ENCODE measurements around the gene DTNBP1. TPM values are rescaled to one million over a fixed set of nuclear protein-coding genes. Genes with fewer than 3 reads are reported as not detected.

The DTNBP1 gene
- total RNA-seq, 1 experiment from 2014 or later, result 6.2 TPM

DNA sequence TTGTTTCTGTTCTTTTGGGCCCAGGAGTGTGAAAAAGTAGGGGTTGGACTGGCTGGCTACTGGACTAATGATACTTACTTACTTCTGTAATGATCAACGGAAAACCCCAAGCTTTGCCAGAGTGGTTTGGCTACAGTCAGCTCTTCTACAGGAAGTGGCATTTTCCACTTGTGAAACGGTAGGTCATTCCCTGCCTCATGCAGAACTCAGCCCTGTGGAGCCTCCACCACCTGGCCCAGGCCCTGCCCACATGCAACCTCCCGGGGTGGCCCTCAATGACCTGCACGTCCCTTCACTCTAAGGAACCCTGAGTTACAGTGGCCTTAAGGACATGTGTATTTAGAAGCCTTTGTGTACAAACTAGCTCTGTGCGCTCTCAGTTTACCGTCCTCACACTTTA is 140.4 kb downstream of the DTNBP1 start:
- no peak overlapping the region for H3K27ac ChIP-seq
- H3K4me1 ChIP-seq, result no peaks in the 10 kb centered on the region
- H3K27me3 ChIP-seq, result no peaks in the 10 kb centered on the region
- no peak overlapping the region for H3K4me3 ChIP-seq
- no peaks in the 10 kb centered on the region for H3K9me3 ChIP-seq (replicated peaks)
- no peak for DNase-seq
- H3K36me3 ChIP-seq, result peaks cover 5% of the 10 kb centered on the region; the same call in 1 of the 2 replicates

DNA sequence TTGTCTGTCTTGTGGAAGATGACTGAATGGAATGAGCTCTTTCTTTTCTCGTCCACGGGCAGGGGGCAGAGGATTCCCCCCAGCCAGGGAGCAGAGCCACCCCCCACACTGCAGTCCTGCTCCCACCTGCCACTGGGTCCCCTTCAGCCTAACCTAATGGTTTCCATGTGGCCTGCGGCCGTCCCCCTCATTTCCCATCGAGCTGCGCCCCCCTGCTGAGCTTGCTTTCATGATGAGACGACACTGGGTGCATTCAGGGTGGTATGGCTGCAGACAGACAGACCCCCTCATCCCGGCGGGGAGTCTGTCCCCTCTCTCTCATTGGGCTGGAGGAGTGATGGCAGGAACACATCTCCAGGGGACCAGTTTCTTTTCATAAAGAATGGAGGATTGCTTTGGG is 140.8 kb downstream of the DTNBP1 start:
- H3K36me3 ChIP-seq, result peaks cover 5% of the 10 kb centered on the region; the same call in 1 of the 2 replicates
- H3K4me1 ChIP-seq, result no peaks in the 10 kb centered on the region
- no peak overlapping the region for H3K27ac ChIP-seq
- no peaks in the 10 kb centered on the region for H3K9me3 ChIP-seq (replicated peaks)
- DNase-seq, result no peak
- H3K4me3 ChIP-seq, result no peak overlapping the region
- H3K27me3 ChIP-seq, result no peaks in the 10 kb centered on the region

DNA sequence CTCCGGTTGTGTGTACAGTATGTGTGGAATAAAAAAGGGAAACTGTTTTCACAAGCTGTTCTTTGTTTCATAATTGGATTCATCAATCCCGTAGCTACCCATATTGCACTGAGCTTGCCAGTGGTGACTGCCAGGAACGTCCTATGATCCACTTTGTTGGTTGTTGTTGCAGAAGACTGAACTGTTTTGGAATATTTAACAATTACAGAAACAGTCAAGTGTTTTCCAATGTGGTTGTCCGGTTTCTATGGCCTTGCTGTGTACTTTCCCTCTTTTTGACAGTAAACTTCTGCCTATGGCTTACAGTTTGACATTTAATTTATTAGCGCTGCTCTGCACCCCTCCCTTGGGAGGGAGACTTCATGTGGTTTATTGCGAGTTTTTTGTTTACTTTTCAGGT is 141.2 kb downstream of the DTNBP1 start:
- H3K36me3 ChIP-seq, result peaks cover 5% of the 10 kb centered on the region; the same call in 1 of the 2 replicates
- H3K4me3 ChIP-seq, result no peak overlapping the region
- H3K27me3 ChIP-seq, result no peaks in the 10 kb centered on the region

DNA sequence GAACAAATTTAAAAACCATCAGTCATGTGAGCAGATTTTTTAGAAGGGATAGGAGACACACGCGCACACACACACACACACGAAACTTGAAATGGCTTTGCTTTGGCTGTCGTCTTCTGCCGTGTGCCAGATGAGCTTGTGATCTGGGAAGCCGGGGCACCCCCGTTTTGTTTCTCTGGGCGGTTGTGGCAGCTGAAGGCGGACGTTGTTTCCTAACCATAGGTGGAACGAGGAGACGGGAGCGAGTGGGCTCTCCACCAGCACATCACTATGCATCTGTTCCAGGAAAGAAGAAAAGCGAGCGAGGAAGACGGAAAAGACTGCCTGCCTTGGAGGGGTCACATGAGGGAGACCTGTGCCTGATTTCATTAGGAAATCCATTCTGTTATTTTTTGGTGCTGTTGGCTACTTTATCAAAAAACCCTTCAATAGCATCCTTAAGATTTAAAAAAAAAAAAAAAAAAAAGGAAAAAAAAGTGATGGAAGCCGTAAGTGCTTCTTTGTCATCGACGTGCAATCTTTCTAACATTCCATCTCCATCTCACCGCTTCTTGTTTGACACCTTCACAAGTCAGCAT is 142.1 kb downstream of the DTNBP1 start:
- Histone ChIP-seq H3K4me1 (no peaks in the 10 kb centered on the region), H3K36me3 (peaks cover 5% of the 10 kb centered on the region; the same call in 1 of the 2 replicates), H3K4me3 (no peak overlapping the region), H3K27me3 (no peaks in the 10 kb centered on the region), H3K9me3 (replicated peaks) (no peaks in the 10 kb centered on the region), H3K27ac (no peak overlapping the region)
- DNase-seq, result no peak

More for the DNA sequence above, 141.2 kb downstream of the DTNBP1 start:
- H3K9me3 ChIP-seq (replicated peaks), result no peaks in the 10 kb centered on the region
- H3K27ac ChIP-seq, result no peak overlapping the region
- no peaks in the 10 kb centered on the region for H3K4me1 ChIP-seq
- DNase-seq, result no peak

DNA sequence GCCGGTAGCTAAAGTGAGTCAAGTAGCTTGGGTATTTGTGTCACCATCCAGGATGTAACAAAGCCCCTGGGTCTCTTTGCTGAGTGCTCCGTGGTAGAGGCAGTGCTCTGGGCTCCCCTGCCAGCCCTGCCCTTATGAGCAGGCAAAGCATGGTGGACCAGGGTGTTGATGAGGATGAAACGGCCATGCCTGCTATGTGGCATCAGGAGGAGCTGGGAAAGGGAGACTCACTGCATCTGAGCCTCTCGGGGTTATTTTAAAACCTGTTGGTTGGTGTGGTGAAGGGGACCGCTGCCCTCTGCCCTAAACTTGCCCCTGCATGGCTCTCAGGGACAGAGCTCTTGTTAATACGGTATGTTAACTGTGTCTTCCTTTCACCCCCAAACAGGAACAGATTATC is 143.1 kb downstream of the DTNBP1 start:
- Histone ChIP-seq H3K27me3 (no peaks in the 10 kb centered on the region), H3K27ac (no peak overlapping the region), H3K9me3 (replicated peaks) (no peaks in the 10 kb centered on the region), H3K36me3 (peaks cover 5% of the 10 kb centered on the region; the same call in 1 of the 2 replicates), H3K4me1 (no peaks in the 10 kb centered on the region), H3K4me3 (no peak overlapping the region)
- DNase-seq, result no peak

DNA sequence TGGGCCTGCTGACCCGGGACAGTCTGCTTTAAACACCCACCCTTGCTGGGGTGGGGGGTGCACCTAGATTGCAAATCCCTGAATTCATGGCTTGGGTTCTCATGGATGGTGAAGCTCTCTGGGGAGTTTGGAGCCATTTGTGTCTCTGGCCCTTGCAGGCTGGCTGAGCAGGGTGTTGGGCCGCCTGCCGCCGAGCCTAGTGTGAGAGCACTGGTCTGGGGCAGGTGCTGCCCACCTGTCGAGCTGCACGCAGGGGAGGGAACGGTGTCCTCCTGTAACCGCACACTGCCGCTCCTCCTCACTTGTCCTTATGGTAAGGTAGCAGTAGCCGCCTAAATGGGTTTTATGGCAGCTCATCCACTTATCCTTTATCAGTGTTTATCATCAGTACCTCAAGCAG is 143.9 kb downstream of the DTNBP1 start:
- Histone ChIP-seq H3K9me3 (replicated peaks) (no peaks in the 10 kb centered on the region), H3K4me1 (no peaks in the 10 kb centered on the region), H3K36me3 (peaks cover 5% of the 10 kb centered on the region; the same call in 1 of the 2 replicates), H3K27me3 (no peaks in the 10 kb centered on the region), H3K27ac (no peak overlapping the region), H3K4me3 (no peak overlapping the region)
- DNase-seq, result no peak

DNA sequence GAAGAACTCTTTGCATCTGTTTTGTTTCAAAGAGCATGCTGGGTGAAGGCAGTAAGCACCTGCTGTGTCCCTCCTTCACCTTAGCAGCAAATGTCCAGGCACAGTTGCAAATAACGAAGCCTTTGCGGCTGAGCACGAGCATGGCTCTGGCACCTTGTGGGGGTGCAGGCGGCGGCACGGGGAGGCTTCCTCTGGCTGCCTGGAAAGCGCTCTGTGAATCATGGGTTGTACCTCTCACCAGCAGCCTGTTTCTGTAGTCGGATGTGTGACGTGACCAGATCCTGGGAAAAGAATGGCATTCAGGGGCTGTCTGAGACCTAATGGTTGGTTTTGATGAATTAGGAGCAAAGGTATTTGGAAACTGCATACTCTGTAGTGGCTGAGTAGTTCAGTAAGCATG is 144.8 kb downstream of the DTNBP1 start:
- peaks cover 5% of the 10 kb centered on the region; the same call in 1 of the 2 replicates for H3K36me3 ChIP-seq
- H3K27ac ChIP-seq, result no peak overlapping the region
- no peaks in the 10 kb centered on the region for H3K4me1 ChIP-seq
- H3K9me3 ChIP-seq (replicated peaks), result no peaks in the 10 kb centered on the region
- no peak overlapping the region for H3K4me3 ChIP-seq
- DNase-seq, result no peak
- no peaks in the 10 kb centered on the region for H3K27me3 ChIP-seq

DNA sequence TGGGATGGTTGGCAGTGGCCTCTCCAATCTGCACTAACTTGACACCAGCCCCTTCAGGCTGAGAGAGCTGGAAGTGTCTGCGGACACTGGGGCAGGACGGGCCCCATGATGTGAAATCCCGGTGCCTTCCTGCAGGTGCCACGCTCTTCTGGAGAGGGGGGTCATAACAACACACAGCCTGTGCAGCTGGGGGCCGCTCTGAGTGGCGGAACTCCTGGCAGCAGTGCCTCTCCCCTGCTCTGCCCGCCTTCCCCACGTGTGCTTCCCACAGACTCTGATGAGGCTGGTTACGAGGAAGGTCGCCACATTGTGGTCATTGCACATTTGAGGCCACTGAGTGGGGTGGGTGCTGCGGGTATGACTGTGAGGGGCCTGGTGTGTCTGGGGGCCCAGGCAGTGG is 145.2 kb downstream of the DTNBP1 start:
- no peak for DNase-seq
- H3K27ac ChIP-seq, result no peak overlapping the region
- peaks cover 5% of the 10 kb centered on the region; the same call in 1 of the 2 replicates for H3K36me3 ChIP-seq
- no peaks in the 10 kb centered on the region for H3K4me1 ChIP-seq
- H3K27me3 ChIP-seq, result no peaks in the 10 kb centered on the region
- H3K4me3 ChIP-seq, result no peak overlapping the region
- no peaks in the 10 kb centered on the region for H3K9me3 ChIP-seq (replicated peaks)

DNA sequence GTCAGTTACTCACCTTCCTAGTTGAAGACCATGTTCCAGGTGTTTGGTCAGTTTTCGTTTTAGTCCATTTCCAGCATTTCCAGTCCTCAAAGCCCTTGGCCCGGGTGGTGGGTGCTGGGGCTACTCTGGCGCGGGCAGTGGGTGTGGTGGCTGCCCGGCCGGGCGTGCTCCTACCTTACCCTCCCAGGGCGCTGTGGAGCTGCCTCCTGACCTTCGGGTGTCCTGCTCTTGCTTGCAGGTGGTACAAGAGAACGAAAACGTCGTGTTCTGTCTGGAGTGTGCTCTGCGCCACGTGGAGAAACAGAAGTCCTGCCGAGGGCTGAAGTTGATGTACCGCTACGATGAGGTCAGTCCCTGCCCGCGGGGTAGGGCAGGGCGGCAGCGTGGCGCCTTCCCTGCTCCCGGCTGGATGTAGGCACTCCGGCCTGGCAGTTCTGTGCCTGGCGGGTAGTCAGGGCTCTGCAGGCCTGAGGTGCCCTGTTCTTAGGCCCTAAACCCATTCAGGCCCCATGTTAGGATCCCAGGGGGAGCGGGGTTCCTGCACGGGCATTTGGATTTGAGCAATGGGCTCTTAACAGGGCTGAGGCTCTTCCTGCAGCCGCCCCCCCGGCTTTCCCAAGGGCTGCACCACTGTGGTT is 145.8 kb downstream of the DTNBP1 start:
- peaks cover 5% of the 10 kb centered on the region; the same call in 1 of the 2 replicates for H3K36me3 ChIP-seq
- H3K4me3 ChIP-seq, result no peak overlapping the region
- H3K9me3 ChIP-seq (replicated peaks), result no peaks in the 10 kb centered on the region
- no peaks in the 10 kb centered on the region for H3K4me1 ChIP-seq
- H3K27me3 ChIP-seq, result no peaks in the 10 kb centered on the region
- H3K27ac ChIP-seq, result no peak overlapping the region
- no peak for DNase-seq

DNA sequence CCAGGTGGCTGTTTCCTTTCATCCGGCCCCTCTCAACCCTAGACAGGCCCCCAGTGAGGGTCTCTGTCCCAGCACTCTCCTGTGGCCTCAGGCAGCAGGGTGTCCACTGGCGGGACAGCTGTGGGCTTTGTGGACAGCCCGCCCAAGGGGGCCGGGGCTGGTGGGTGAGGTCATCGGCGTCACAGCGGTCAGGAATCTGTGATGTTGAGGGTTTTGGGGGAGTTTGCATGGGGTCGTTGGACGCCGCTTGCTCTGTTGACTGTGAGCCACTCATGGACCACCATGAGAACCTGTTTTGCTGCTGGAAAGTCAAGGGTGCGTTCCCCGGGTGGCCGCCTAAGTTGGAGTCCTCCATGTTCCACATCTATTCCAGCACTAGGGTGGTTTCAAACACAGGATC is 146.4 kb downstream of the DTNBP1 start:
- no peaks in the 10 kb centered on the region for H3K27me3 ChIP-seq
- no peak for DNase-seq
- no peaks in the 10 kb centered on the region for H3K9me3 ChIP-seq (replicated peaks)
- no peak overlapping the region for H3K27ac ChIP-seq
- H3K4me1 ChIP-seq, result no peaks in the 10 kb centered on the region
- no peak overlapping the region for H3K4me3 ChIP-seq
- peaks cover 5% of the 10 kb centered on the region; the same call in 1 of the 2 replicates for H3K36me3 ChIP-seq

DNA sequence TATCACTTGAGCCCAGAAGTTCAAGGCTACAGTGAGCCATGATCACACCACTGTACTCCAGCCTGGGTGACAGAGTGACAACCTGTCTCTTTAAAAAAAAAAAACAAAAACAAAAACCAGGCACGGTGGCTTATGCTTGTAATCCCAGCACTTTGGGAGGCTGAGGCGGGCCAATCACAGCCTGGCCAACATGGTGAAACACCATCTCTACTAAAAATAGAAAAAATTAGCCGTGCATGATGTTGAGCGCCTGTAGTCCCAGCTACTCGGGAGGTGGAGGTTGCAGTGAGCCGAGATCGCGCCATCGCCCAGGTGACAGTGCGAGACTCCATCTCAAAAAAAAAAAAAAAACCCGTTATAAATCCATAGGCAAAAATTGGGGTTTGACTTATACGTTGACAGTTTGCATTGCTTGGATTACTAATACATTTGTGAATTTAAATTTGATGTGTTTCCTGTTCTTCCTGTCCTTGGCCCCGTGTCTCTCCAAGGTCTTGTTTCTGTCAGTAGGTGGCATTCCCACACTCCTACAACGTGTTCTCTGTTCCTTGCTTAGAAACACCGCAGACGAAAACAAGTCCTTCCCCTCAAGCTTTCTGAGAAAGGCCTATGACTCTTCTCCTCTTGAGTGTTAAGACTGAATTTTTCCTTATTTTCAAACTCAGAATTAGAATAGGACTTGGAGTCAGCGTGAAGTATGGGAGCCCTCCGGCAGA is 147.0 kb downstream of the DTNBP1 start:
- Histone ChIP-seq H3K36me3 (peaks cover 5% of the 10 kb centered on the region; the same call in 1 of the 2 replicates), H3K4me1 (no peaks in the 10 kb centered on the region), H3K4me3 (no peak overlapping the region), H3K27me3 (no peaks in the 10 kb centered on the region), H3K27ac (no peak overlapping the region), H3K9me3 (replicated peaks) (no peaks in the 10 kb centered on the region)
- DNase-seq, result no peak

DNA sequence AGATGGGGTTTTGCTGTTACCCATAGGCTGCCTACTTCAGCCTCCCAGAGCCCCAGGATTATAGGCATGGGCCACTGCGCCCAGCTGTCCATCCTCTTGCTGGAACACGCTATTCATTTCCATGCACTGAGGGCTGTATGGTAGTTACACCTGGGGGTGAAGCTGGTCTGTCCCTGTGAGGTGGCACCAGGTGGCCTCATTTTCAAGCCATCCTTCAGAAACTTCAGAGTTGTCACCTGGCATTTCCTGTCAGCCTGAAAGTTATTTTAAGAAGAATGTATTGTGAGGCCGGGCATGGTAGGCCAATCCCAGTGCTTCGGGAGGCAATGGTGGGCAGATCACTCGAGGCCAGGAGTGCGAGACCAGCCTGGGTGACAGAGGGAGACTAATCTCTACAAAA is 147.6 kb downstream of the DTNBP1 start:
- no peak overlapping the region for H3K4me3 ChIP-seq
- no peaks in the 10 kb centered on the region for H3K4me1 ChIP-seq
- no peak overlapping the region for H3K27ac ChIP-seq
- H3K36me3 ChIP-seq, result peaks cover 4% of the 10 kb centered on the region; the same call in 1 of the 2 replicates
- DNase-seq, result no peak
- no peaks in the 10 kb centered on the region for H3K27me3 ChIP-seq
- H3K9me3 ChIP-seq (replicated peaks), result no peaks in the 10 kb centered on the region

DNA sequence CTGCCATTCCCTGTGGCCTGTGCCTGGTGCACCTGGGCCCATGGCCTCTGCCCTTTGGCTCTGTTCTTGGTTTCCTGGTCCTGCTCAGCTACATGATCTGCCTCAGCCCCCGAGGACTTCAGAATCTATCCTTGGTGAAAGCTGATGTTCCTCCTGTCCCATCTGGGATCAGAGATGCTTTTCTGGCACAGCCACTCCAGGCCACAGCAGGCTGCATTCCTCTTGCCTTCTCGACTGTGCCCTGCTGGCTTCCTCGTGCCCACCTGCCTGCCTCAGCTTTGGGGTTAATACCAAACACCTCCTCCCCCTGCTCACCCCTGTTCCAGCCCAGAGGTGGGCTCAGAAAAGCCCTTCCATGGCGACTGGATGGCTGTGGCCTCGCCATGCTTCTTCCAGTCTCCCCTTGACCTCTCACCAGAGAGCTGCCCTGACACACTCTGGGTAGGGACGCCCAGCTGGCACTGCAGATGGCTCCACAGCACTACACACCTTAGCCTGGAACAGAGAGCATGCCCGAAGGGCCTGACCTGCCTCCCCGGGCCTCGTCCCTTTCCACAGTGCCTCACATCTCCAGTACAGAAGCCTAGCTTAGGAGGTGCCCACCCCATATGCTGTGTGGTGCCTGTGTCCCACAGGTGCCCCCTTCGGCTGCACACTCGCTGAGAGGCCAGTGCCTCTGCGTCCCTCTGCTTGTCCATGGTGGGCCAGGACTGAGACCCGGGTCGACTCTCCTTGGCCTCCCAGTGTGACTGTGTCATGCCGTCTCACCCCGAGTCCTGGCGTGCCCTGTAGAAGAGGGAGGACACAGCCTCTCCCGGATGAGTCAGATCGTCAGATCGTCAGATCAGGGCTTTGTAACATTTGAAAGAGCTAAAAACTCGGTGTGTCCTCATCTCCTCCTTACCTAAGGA is 148.8 kb downstream of the DTNBP1 start:
- H3K9me3 ChIP-seq (replicated peaks), result no peaks in the 10 kb centered on the region

DNA sequence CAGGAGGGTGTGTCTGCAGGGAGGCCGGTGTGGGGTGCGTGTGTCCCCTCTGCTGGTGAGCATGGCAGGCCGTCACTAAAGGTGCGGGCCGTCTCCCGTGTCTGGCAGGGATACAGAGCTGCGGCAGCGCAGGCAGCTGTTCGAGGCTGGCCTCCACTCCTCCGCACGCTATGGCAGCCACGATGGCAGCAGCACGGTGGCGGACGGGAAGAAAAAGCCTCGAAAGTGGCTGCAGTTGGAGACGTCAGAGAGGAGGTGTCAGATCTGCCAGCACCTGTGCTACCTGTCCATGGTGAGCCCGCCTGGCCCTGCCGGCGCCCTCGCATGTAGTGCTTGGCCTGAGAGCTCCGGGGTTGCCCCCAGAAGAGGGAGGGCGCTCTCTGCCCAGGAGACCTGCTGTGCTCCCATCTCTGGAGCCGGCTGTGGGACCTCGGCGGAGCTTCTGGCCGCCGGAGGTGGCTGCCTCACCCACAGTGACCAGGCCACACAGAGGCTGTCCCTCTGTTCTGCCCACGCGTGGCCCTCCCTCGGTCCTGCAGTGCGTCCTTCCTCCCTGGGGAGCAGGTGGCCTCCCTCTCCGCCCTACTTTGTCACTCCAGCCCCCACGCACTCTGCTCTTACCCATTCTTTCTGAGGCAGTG is 149.6 kb downstream of the DTNBP1 start:
- H3K36me3 ChIP-seq, result peaks cover 6% of the 10 kb centered on the region; the same call in 1 of the 2 replicates
- H3K9me3 ChIP-seq (replicated peaks), result no peaks in the 10 kb centered on the region

More for the DNA sequence above, 148.8 kb downstream of the DTNBP1 start:
- Histone ChIP-seq H3K4me3 (no peak overlapping the region), H3K36me3 (peaks cover 6% of the 10 kb centered on the region; the same call in 1 of the 2 replicates), H3K27ac (no peak overlapping the region), H3K4me1 (no peaks in the 10 kb centered on the region), H3K27me3 (no peaks in the 10 kb centered on the region)
- DNase-seq, result no peak

More for the DNA sequence above, 149.6 kb downstream of the DTNBP1 start:
- Histone ChIP-seq H3K4me1 (no peaks in the 10 kb centered on the region), H3K27me3 (no peaks in the 10 kb centered on the region), H3K4me3 (no peak overlapping the region), H3K27ac (no peak overlapping the region)
- no peak for DNase-seq

Measured in SJCRH30 (cell line).